Effector CD4-positive, alpha-beta T cell (primary cell): Measurements from ENCODE around the gene MRPL9.

Experiments used
- DNase-seq: peaks from one replicate; pipeline ENCODE4 v3.0.0-alpha.2; 2020

The MRPL9 gene

DNA sequence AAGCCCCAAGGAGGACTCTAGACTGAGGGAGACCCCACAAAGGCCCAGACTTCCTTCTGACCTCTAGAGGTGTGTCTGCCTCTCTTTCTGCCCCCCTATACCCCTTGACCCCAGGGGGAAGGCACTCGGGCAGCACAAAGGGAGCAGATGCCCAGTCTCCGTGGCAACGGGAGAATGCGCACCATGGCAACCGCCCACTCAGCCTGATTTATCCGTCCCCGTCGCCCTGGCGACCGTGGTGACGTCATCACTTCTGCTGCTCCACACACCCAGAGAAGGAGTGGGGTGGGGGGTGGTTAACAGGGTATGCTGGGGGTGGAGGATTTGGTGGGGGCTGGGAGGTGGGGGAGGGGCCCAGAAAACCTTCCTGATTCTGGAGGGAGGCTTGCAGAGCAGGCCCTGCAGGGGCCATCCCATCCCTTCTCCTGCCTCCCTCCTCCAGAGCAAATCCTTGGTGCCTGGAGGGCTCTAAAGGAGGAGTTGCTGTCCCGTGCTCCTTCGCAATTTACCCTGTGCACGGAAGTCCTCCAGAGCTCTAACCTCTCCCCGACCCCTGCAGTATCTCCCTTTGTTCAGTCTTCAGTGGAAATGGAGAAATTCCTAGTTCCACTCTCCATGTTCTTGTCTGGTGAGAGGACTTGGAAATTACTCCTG lies 53.0 kb downstream of the MRPL9 start:
- DNase-seq, result no peak
